ENCODE data around the gene VIPR2.

DNA sequence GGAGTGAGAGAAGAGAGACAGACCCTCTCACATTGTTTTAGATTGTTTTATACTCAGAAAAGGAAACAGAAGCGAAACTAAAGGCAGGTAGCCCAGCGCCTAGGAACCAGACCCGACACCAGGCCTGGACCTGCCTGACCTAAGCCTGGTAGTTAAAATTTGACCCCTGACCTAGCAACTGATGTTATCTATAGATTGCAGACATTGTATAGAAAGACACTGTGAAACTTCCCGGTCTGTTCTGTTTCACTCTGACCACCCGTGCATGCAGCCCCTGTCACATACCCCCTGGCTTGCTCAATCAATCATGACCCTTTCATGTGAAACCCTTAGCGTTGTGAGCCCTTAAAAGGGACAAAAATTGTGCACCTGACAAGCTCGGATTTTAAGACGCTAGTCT lies 31.6 kb downstream of the VIPR2 start:
- no peak for TF ChIP-seq POLR2A (IDR thresholded peaks at IDR 0.05)
- TF ChIP-seq, protein P1, sequence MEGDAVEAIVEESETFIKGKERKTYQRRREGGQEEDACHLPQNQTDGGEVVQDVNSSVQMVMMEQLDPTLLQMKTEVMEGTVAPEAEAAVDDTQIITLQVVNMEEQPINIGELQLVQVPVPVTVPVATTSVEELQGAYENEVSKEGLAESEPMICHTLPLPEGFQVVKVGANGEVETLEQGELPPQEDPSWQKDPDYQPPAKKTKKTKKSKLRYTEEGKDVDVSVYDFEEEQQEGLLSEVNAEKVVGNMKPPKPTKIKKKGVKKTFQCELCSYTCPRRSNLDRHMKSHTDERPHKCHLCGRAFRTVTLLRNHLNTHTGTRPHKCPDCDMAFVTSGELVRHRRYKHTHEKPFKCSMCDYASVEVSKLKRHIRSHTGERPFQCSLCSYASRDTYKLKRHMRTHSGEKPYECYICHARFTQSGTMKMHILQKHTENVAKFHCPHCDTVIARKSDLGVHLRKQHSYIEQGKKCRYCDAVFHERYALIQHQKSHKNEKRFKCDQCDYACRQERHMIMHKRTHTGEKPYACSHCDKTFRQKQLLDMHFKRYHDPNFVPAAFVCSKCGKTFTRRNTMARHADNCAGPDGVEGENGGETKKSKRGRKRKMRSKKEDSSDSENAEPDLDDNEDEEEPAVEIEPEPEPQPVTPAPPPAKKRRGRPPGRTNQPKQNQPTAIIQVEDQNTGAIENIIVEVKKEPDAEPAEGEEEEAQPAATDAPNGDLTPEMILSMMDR (IDR thresholded peaks at IDR 0.05) = no peak
